SK-N-SH (cell line): Measurements from ENCODE around the gene PPT2. TPM values are rescaled to one million over a fixed set of nuclear protein-coding genes. Genes with fewer than 3 reads are reported as not detected.

ENCODE experiments used
- CTCF ChIA-PET: fragments of 300-600, 350-600 bp; formaldehyde crosslinking; extraction: SDS; loops from one replicate; lab custom pipeline; 2021; lab: Yijun Ruan, JAX
- POLR2A ChIA-PET: fragments of 350-600 bp; sonication (Branson Sonifier 250); formaldehyde crosslinking; extraction: SDS; loops from one replicate; lab custom pipeline; 2020; ENCODE audit warnings: antibody characterized with exemption, inconsistent platforms; lab: Yijun Ruan, JAX
- DNase-seq: peaks from one replicate; pipeline ENCODE4 v3.0.0; 2012
- H2AFZ ChIP-seq: fragments of 200-600 bp; sonication (generic); 2 replicates; pipeline ENCODE4 v1.8.1; 2016; ENCODE audit warnings: antibody characterized with exemption, mild to moderate bottlenecking, low read depth
- H3F3A ChIP-seq: fragments of 200-600 bp; sonication (generic); replicated peaks from 2 replicates; pipeline ENCODE3; 2016; ENCODE audit warnings: antibody characterized with exemption, mild to moderate bottlenecking; ENCODE audit not compliant: insufficient read depth
- H3K27ac ChIP-seq, 2 experiments: fragments of 200-500 bp in 1 of 2; fragments of 200-600 bp in 1 of 2; sonication (Bioruptor generic) in 1 of 2; sonication (generic), shearing (Covaris generic) in 1 of 2; 2 replicates each; pipeline versions ENCODE4 v1.5.1 to v1.6.1; 2014 to 2016; ENCODE audit warnings: low read depth in 2 of 2, inconsistent platforms in 1 of 2, low read length in 1 of 2, mild to moderate bottlenecking in 1 of 2, mixed read lengths in 1 of 2
- H3K27me3 ChIP-seq: fragments of 200-600 bp; sonication (generic), shearing (Covaris generic); 2 replicates; pipeline ENCODE4 v1.6.1; 2016; ENCODE audit warnings: mixed run types; ENCODE audit not compliant: insufficient read depth
- H3K36me3 ChIP-seq, 2 experiments: fragments of 200-500 bp in 1 of 2; fragments of 200-600 bp in 1 of 2; sonication (Bioruptor generic) in 1 of 2; sonication (generic) in 1 of 2; replicated peaks in 1 of 2; 2 replicates each; pipeline versions ENCODE3 to v1.5.1; 2014 to 2016; ENCODE audit warnings: low read length in 1 of 2, mild to moderate bottlenecking in 1 of 2; ENCODE audit not compliant: insufficient read depth in 2 of 2, control insufficient read depth in 1 of 2
- H3K4me1 ChIP-seq, 2 experiments: fragments of 200-500 bp in 1 of 2; fragments of 200-600 bp in 1 of 2; sonication (Bioruptor generic) in 1 of 2; sonication (generic), shearing (Covaris generic) in 1 of 2; 2 replicates each; pipeline versions ENCODE4 v1.5.1 to v1.6.1; 2014 to 2016; ENCODE audit warnings: low read depth in 1 of 2, low read length in 1 of 2, mixed run types in 1 of 2; ENCODE audit not compliant: insufficient read depth in 2 of 2, control insufficient read depth in 1 of 2
- H3K4me2 ChIP-seq: fragments of 200-600 bp; sonication (generic), shearing (Covaris generic); 2 replicates; pipeline ENCODE4 v1.6.1; 2017; ENCODE audit warnings: mixed run types
- H3K4me3 ChIP-seq, 2 experiments: fragments of 200-500 bp in 1 of 2; fragments of 200-600 bp in 1 of 2; sonication (Bioruptor generic) in 1 of 2; sonication (generic), shearing (Covaris generic) in 1 of 2; 2 replicates each; pipeline versions ENCODE4 v1.5.1 to v1.8.1; 2014 to 2016; ENCODE audit warnings: low read depth in 2 of 2, inconsistent platforms in 1 of 2, low read length in 1 of 2, mild to moderate bottlenecking in 1 of 2, mixed read lengths in 1 of 2, moderate library complexity in 1 of 2
- H3K79me2 ChIP-seq: fragments of 200-600 bp; sonication (generic); 2 replicates; pipeline ENCODE4 v1.8.1; 2017; ENCODE audit warnings: mild to moderate bottlenecking; ENCODE audit not compliant: insufficient read depth
- H3K9ac ChIP-seq: fragments of 200-600 bp; sonication (generic); 2 replicates; pipeline ENCODE4 v1.6.1; 2017; ENCODE audit warnings: mixed run types
- H3K9me2 ChIP-seq: fragments of 200-600 bp; sonication (generic); 2 replicates; pipeline ENCODE4 v1.6.1; 2017; ENCODE audit warnings: mixed run types
- H3K9me3 ChIP-seq: fragments of 200-600 bp; sonication (generic); 2 replicates; pipeline ENCODE4 v1.6.1; 2017; ENCODE audit warnings: mixed run types, mild to moderate bottlenecking, moderate library complexity
- H4K20me1 ChIP-seq: fragments of 200-600 bp; sonication (generic); 2 replicates; pipeline ENCODE4 v1.6.1; 2017; ENCODE audit warnings: mild to moderate bottlenecking, mixed run types; ENCODE audit not compliant: insufficient read depth
- CHD2 ChIP-seq: fragments of 150-350 bp; IDR thresholded peaks from 2 replicates; pipeline ENCODE4 v1.6.1; 2018; ENCODE audit warnings: low read length; ENCODE audit not compliant: partially characterized antibody
- EP300 ChIP-seq, 2 experiments: IDR thresholded peaks; 2 replicates each; pipeline versions ENCODE4 v1.4.0 to v1.6.1; 2012; ENCODE audit warnings: borderline replicate concordance in 1 of 2, low read depth in 1 of 2, low read length in 1 of 2
- EZH2phosphoT487 ChIP-seq: fragments of 200-600 bp; sonication (generic); IDR thresholded peaks from 2 replicates; pipeline ENCODE4 v1.6.1; 2017; ENCODE audit warnings: low read depth, mixed run types, mild to moderate bottlenecking, antibody characterized with exemption, moderate library complexity, borderline replicate concordance
- FOXJ3 ChIP-seq: sonication (generic); formaldehyde crosslinking; IDR thresholded peaks from 2 replicates; pipeline ENCODE4 v1.5.1; 2020; ENCODE audit warnings: mild to moderate bottlenecking, missing genetic modification reagents
- FOXM1 ChIP-seq: IDR thresholded peaks from 2 replicates; pipeline ENCODE4 v1.4.0; 2012; ENCODE audit warnings: low read depth, mild to moderate bottlenecking
- GATA2 ChIP-seq: sonication (generic); formaldehyde crosslinking; IDR thresholded peaks from 2 replicates; pipeline ENCODE4 v1.5.0; 2020; ENCODE audit warnings: mild to moderate bottlenecking, missing genetic modification reagents
- MXI1 ChIP-seq: IDR thresholded peaks from 2 replicates; pipeline ENCODE4 v1.6.1; 2012; ENCODE audit warnings: mild to moderate bottlenecking, low read depth, low read length, improper control_type of control experiment
- POLR2AphosphoS5 ChIP-seq: IDR thresholded peaks from 2 replicates; pipeline ENCODE4 v1.6.1; 2012; ENCODE audit warnings: low read depth, low read length
- RAD21 ChIP-seq: IDR thresholded peaks from 2 replicates; pipeline ENCODE4 v1.6.1; 2012; ENCODE audit warnings: mild to moderate bottlenecking, low read length
- REST ChIP-seq: IDR thresholded peaks from 2 replicates; pipeline ENCODE4 v1.6.1; 2012; ENCODE audit warnings: mild to moderate bottlenecking, low read depth, low read length, moderate library complexity
- RFX5 ChIP-seq: IDR thresholded peaks from 2 replicates; pipeline ENCODE4 v1.6.1; 2012; ENCODE audit warnings: mild to moderate bottlenecking, improper control_type of control experiment, low read length
- SIN3A ChIP-seq: IDR thresholded peaks from 2 replicates; pipeline ENCODE4 v1.6.1; 2012; ENCODE audit warnings: low read depth, mild to moderate bottlenecking, low read length, moderate library complexity, borderline replicate concordance
- TAF1 ChIP-seq: IDR thresholded peaks from 2 replicates; pipeline ENCODE4 v1.6.1; 2012; ENCODE audit warnings: low read depth, mild to moderate bottlenecking, low read length, moderate library complexity, borderline replicate concordance
- TCF12 ChIP-seq: IDR thresholded peaks from 2 replicates; pipeline ENCODE4 v1.4.0; 2012
- TEAD4 ChIP-seq: IDR thresholded peaks from 2 replicates; pipeline ENCODE4 v1.4.0; 2012; ENCODE audit warnings: mild to moderate bottlenecking, borderline replicate concordance; ENCODE audit not compliant: insufficient read depth
- YY1 ChIP-seq: IDR thresholded peaks from 2 replicates; pipeline ENCODE4 v1.4.0; 2012; ENCODE audit warnings: low read depth, mild to moderate bottlenecking
- ZBTB33 ChIP-seq: IDR thresholded peaks from 2 replicates; pipeline ENCODE4 v1.4.0; 2012; ENCODE audit warnings: low read depth, borderline replicate concordance
- WGBS: methylation state at CpG from one replicate; pipeline ENCODE4 v1.1.6; 2017; ENCODE audit warnings: low lambda C conversion rate; 5-methylcytosine and 5-hydroxymethylcytosine counted together
- polyA plus RNA-seq, 3 experiments: library from polyadenylated mRNA; depleted of rRNA; stranded (reverse); fragments of >200 nt; gene quantifications; 2 replicates each; pipeline ENCODE4 v1.2.3, GENCODE V29; 2012
- TF ChIP-seq, protein P1 (sequence below): fragments of 200-600 bp; sonication (generic); IDR thresholded peaks from 2 replicates; pipeline ENCODE4 v1.6.1; 2017; ENCODE audit warnings: antibody characterized with exemption, mild to moderate bottlenecking, moderate library complexity
- TF ChIP-seq, protein P2 (sequence below): IDR thresholded peaks from 2 replicates; pipeline ENCODE4 v1.4.0; 2012; ENCODE audit warnings: low read depth
- TF ChIP-seq, protein P3 (sequence below): IDR thresholded peaks from 2 replicates; pipeline ENCODE4; 2012

Gene PPT2
- polyA plus RNA-seq, 1 of the 3 experiments (the other 2 are of a cell fraction) = 32.7 TPM

DNA sequence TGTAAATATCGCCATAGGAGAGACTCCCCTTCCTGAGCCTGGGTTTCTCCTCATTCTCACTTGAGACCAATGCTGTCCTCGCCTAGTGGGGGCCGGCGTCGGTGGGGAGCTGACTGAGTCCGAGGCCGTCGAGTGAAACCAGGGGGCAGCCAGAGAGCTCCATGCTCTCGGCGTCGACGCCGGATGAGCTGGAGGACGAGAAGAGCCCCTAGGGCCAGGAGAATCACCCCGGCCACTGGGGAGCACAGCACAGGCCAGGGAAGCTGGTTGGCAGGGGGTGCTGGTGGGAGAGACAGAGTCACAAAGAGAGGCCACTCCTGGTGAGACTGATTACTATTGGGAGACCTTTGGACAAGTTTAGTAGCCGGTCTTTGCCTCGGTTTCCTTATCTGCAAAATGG, 44.9 kb downstream of the PPT2 start:
- no peak for DNase-seq
- Histone ChIP-seq H3K4me1 (peaks cover 6 to 14% of the 10 kb centered on the region in 2 experiments; a peak in 1 of 4 replicates), H3K27ac (no peak overlapping the region), H3K27me3 (peaks cover 10% of the 10 kb centered on the region; the same call in 1 of the 2 replicates), H3K36me3 (no peaks in the 10 kb centered on the region), H3K4me2 (no peak overlapping the region), H4K20me1 (no peaks in the 10 kb centered on the region), H3K9ac (no peak overlapping the region), H3K79me2 (no peaks in the 10 kb centered on the region), H3K9me3 (no peaks in the 10 kb centered on the region), H2AFZ (no peak overlapping the region), H3F3A (peaks cover 10% of the 10 kb centered on the region), H3K9me2 (no peaks in the 10 kb centered on the region), H3K4me3 (no peak overlapping the region)
- WGBS = 82% methylated on average over 17 of the region's 17 CpGs
- POLR2A ChIA-PET = no interaction called here
- TF ChIP-seq CHD2 = no peak
- TF ChIP-seq TCF12 = no peak
- no peak for TF ChIP-seq RFX5
- TF ChIP-seq MXI1 = no peak
- TF ChIP-seq TEAD4 = no peak
- TF ChIP-seq POLR2AphosphoS5 = no peak
- TF ChIP-seq EZH2phosphoT487 = no peak
- TF ChIP-seq, protein P1, sequence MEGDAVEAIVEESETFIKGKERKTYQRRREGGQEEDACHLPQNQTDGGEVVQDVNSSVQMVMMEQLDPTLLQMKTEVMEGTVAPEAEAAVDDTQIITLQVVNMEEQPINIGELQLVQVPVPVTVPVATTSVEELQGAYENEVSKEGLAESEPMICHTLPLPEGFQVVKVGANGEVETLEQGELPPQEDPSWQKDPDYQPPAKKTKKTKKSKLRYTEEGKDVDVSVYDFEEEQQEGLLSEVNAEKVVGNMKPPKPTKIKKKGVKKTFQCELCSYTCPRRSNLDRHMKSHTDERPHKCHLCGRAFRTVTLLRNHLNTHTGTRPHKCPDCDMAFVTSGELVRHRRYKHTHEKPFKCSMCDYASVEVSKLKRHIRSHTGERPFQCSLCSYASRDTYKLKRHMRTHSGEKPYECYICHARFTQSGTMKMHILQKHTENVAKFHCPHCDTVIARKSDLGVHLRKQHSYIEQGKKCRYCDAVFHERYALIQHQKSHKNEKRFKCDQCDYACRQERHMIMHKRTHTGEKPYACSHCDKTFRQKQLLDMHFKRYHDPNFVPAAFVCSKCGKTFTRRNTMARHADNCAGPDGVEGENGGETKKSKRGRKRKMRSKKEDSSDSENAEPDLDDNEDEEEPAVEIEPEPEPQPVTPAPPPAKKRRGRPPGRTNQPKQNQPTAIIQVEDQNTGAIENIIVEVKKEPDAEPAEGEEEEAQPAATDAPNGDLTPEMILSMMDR = no peak
- TF ChIP-seq YY1 = no peak
- TF ChIP-seq GATA2 (CRISPR knock-in tag) = no peak
- TF ChIP-seq ZBTB33 = no peak
- no peak for TF ChIP-seq SIN3A
- TF ChIP-seq, protein P2, sequence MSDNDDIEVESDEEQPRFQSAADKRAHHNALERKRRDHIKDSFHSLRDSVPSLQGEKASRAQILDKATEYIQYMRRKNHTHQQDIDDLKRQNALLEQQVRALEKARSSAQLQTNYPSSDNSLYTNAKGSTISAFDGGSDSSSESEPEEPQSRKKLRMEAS = no peak
- TF ChIP-seq TAF1 = no peak
- TF ChIP-seq, protein P3, sequence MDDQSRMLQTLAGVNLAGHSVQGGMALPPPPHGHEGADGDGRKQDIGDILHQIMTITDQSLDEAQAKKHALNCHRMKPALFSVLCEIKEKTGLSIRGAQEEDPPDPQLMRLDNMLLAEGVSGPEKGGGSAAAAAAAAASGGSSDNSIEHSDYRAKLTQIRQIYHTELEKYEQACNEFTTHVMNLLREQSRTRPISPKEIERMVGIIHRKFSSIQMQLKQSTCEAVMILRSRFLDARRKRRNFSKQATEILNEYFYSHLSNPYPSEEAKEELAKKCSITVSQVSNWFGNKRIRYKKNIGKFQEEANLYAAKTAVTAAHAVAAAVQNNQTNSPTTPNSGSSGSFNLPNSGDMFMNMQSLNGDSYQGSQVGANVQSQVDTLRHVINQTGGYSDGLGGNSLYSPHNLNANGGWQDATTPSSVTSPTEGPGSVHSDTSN = no peak
- no peak for TF ChIP-seq EP300 (IDR thresholded peaks at IDR 0.05; ENCODE audit: borderline replicate concordance in 1 of 2, low read depth in 1 of 2, low read length in 1 of 2)
- TF ChIP-seq RAD21 = no peak
- TF ChIP-seq FOXM1 = no peak
- TF ChIP-seq FOXJ3 (CRISPR knock-in tag) = no peak
- TF ChIP-seq REST = no peak
- CTCF ChIA-PET = interaction anchor here (1.4 kb wide), 1 partner anchor 14 kb away, joined by 3 read pairs; no protein-coding TSS in a partner anchor
